ENCODE results near the gene MMS19.
A peak's percentile ranks its signal among the peaks of the same experiment; 100 is the strongest.

MMS19 gene

GRCh38 chr10:97445357-97445721 lies 52.9 kb downstream of the MMS19 start:
- H3K4me3 ChIP-seq (replicated peaks; ENCODE audit: insufficient read depth, low read length), result peak overlapping the region; percentile 74
- H3K27ac ChIP-seq (replicated peaks), result peak overlapping the region; percentile 66
- no peak for TF ChIP-seq GABPA (IDR thresholded peaks at IDR 0.05; ENCODE audit: low read depth)
- no peak for TF ChIP-seq CTCF (IDR thresholded peaks at IDR 0.05; ENCODE audit: insufficient read depth, low read length)
- no peak for TF ChIP-seq REST (IDR thresholded peaks at IDR 0.05; ENCODE audit: insufficient replicate concordance, low read depth)
- no peak for TF ChIP-seq SPI1 (IDR thresholded peaks at IDR 0.05; ENCODE audit: borderline replicate concordance, low read depth)
- no peak; the same call in 1 of the 2 replicates for TF ChIP-seq POLR2AphosphoS5 (IDR thresholded peaks at IDR 0.05; ENCODE audit: low read depth)
- H3K27me3 ChIP-seq (ENCODE audit: insufficient read depth, poor library complexity, severe bottlenecking), result no peaks in the 10 kb centered on the region
- DNase-seq (ENCODE audit: low read depth in 1 of 2, low spot score in 1 of 2), result no peak

- Histone ChIP-seq H3K27ac (replicated peaks) (no peak overlapping the region), H3K27me3 (ENCODE audit: insufficient read depth, poor library complexity, severe bottlenecking) (no peaks in the 10 kb centered on the region), H3K4me3 (replicated peaks; ENCODE audit: insufficient read depth, low read length) (no peak overlapping the region)
- DNase-seq (ENCODE audit: low read depth in 1 of 2, low spot score in 1 of 2), result no peak
- TF ChIP-seq SPI1 (IDR thresholded peaks at IDR 0.05; ENCODE audit: borderline replicate concordance, low read depth) (no peak), CTCF (IDR thresholded peaks at IDR 0.05; ENCODE audit: insufficient read depth, low read length) (no peak), POLR2AphosphoS5 (IDR thresholded peaks at IDR 0.05; ENCODE audit: low read depth) (no peak), REST (IDR thresholded peaks at IDR 0.05; ENCODE audit: insufficient replicate concordance, low read depth) (no peak), GABPA (IDR thresholded peaks at IDR 0.05; ENCODE audit: low read depth) (no peak)
These were observed 54.0 kb downstream of the MMS19 start for GRCh38 chr10:97444212-97444611.

GRCh38 chr10:97442277-97442676 lies 55.9 kb downstream of the MMS19 start:
- DNase-seq (ENCODE audit: low read depth in 1 of 2, low spot score in 1 of 2), result no peak
- Histone ChIP-seq H3K27ac (replicated peaks) (no peak overlapping the region), H3K27me3 (ENCODE audit: insufficient read depth, poor library complexity, severe bottlenecking) (no peaks in the 10 kb centered on the region), H3K4me3 (replicated peaks; ENCODE audit: insufficient read depth, low read length) (no peak overlapping the region)
- no peak for TF ChIP-seq SPI1 (IDR thresholded peaks at IDR 0.05; ENCODE audit: borderline replicate concordance, low read depth)
- TF ChIP-seq GABPA (IDR thresholded peaks at IDR 0.05; ENCODE audit: low read depth), result no peak
- TF ChIP-seq POLR2AphosphoS5 (IDR thresholded peaks at IDR 0.05; ENCODE audit: low read depth), result no peak

- no peak overlapping the region for H3K27ac ChIP-seq (replicated peaks)
- no peak overlapping the region for H3K4me3 ChIP-seq (replicated peaks; ENCODE audit: insufficient read depth, low read length)
- TF ChIP-seq REST (IDR thresholded peaks at IDR 0.05; ENCODE audit: insufficient replicate concordance, low read depth), result no peak
- no peak for TF ChIP-seq POLR2AphosphoS5 (IDR thresholded peaks at IDR 0.05; ENCODE audit: low read depth)
- TF ChIP-seq SPI1 (IDR thresholded peaks at IDR 0.05; ENCODE audit: borderline replicate concordance, low read depth), result no peak
- no peak for TF ChIP-seq GABPA (IDR thresholded peaks at IDR 0.05; ENCODE audit: low read depth)
- TF ChIP-seq CTCF (IDR thresholded peaks at IDR 0.05; ENCODE audit: insufficient read depth, low read length), result no peak
- DNase-seq (ENCODE audit: low read depth in 1 of 2, low spot score in 1 of 2), result no peak
- no peaks in the 10 kb centered on the region for H3K27me3 ChIP-seq (ENCODE audit: insufficient read depth, poor library complexity, severe bottlenecking)
These were observed 63.0 kb downstream of the MMS19 start for GRCh38 chr10:97435211-97435610.
